ENCODE data around the gene MAP2K7.

DNA sequence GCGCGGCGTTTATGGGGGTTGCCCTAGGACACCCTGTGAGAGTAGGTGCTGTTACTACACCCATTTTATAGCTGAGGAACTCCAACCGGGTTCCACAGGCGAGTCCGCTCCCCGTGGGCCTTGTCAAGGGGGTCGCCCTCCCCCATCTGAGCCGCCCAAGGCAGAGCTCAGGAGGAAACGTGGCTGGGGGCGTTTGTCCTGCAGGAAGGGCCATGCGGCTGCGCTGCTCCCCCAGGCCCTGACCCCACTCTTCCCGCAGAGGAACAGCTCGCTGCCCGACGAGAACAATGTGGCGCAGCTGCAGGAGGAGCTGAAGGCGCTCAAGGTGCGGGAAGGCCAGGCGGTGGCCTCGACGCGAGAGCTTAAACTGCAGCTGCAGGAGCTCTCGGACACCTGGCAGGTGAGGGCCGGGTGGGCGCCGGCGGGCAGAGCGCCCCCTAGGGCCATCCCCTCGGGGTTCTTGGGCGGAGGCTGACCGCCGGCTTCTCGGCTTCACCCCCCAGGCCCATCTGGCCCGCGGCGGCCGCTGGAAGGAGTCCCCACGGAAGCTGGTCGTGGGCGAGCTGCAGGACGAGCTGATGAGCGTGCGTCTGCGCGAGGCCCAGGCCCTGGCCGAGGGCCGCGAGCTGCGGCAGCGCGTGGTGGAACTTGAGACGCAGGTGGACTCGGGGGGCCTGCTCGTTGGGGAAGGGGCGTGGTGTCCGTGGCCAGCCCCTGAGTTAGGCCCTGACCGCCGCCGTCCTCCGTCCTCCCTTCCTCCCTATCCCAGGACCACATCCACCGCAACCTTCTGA is 41.9 kb upstream of the MAP2K7 start:
- no peak for TF ChIP-seq POLR2A (IDR thresholded peaks at IDR 0.05; ENCODE audit: borderline replicate concordance, extremely low read depth, insufficient read depth, insufficient read length)
- no peak for TF ChIP-seq EZH2phosphoT487 (IDR thresholded peaks at IDR 0.05; ENCODE audit: borderline replicate concordance)
- TF ChIP-seq, protein P1, sequence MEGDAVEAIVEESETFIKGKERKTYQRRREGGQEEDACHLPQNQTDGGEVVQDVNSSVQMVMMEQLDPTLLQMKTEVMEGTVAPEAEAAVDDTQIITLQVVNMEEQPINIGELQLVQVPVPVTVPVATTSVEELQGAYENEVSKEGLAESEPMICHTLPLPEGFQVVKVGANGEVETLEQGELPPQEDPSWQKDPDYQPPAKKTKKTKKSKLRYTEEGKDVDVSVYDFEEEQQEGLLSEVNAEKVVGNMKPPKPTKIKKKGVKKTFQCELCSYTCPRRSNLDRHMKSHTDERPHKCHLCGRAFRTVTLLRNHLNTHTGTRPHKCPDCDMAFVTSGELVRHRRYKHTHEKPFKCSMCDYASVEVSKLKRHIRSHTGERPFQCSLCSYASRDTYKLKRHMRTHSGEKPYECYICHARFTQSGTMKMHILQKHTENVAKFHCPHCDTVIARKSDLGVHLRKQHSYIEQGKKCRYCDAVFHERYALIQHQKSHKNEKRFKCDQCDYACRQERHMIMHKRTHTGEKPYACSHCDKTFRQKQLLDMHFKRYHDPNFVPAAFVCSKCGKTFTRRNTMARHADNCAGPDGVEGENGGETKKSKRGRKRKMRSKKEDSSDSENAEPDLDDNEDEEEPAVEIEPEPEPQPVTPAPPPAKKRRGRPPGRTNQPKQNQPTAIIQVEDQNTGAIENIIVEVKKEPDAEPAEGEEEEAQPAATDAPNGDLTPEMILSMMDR (IDR thresholded peaks at IDR 0.05 in 2 of 3, conservative IDR thresholded peaks at IDR 0.05 in 1 of 3; ENCODE audit: borderline replicate concordance in 1 of 3, insufficient read depth in 1 of 3, low read depth in 2 of 3, low read length in 2 of 3) = 0 out of 6 replicates have a peak, but pooled peaks of 1 of the 3 experiments have one; percentile 21
- no peak for TF ChIP-seq CBX3 (IDR thresholded peaks at IDR 0.05; ENCODE audit: low read depth)
- no peak for TF ChIP-seq ZNF274 (IDR thresholded peaks at IDR 0.05; ENCODE audit: low read depth, low read length)
- TF ChIP-seq EZH2 (IDR thresholded peaks at IDR 0.05) = no peak

Measured in HCT116 (cell line).